ENCODE results near the gene ADPRS.

ADPRS gene

DNA sequence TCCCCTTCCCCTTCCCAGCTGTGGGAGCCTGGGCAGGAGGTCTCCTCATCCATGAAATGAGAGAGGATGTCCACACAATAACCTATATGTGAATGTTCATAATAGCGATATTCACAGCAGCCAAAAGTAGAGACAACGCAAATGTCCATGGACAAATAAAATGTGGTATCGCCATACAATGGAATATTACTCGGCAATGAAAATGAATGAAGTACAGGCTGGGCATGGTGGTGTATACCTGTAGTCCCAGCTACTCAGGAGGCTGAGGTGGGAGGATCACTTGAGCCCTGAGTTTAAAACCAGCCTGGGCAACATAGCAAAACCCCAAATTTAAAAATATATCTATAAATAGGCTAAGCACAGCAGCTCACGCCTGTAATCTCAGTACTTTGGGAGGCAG is 12.9 kb downstream of the ADPRS start:
- TF ChIP-seq, protein P1, sequence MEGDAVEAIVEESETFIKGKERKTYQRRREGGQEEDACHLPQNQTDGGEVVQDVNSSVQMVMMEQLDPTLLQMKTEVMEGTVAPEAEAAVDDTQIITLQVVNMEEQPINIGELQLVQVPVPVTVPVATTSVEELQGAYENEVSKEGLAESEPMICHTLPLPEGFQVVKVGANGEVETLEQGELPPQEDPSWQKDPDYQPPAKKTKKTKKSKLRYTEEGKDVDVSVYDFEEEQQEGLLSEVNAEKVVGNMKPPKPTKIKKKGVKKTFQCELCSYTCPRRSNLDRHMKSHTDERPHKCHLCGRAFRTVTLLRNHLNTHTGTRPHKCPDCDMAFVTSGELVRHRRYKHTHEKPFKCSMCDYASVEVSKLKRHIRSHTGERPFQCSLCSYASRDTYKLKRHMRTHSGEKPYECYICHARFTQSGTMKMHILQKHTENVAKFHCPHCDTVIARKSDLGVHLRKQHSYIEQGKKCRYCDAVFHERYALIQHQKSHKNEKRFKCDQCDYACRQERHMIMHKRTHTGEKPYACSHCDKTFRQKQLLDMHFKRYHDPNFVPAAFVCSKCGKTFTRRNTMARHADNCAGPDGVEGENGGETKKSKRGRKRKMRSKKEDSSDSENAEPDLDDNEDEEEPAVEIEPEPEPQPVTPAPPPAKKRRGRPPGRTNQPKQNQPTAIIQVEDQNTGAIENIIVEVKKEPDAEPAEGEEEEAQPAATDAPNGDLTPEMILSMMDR (conservative IDR thresholded peaks at IDR 0.05; ENCODE audit: low read depth) = no peak
- CTCF ChIA-PET = interaction anchor here (1.3 kb wide), 1 partner anchor 48 kb away, joined by 3 read pairs; the partner anchor contains the start of gene TRAPPC3
- POLR2A ChIA-PET (ENCODE audit: low non-redundant PET) = interaction anchor here (0.6 to 0.8 kb wide), 2 partner anchors 62 to 93 kb away, joined by 5 to 9 read pairs; no protein-coding TSS in a partner anchor
- DNase-seq (ENCODE audit: low spot score) = no peak
- no peak overlapping the region for H3K27ac ChIP-seq

DNA sequence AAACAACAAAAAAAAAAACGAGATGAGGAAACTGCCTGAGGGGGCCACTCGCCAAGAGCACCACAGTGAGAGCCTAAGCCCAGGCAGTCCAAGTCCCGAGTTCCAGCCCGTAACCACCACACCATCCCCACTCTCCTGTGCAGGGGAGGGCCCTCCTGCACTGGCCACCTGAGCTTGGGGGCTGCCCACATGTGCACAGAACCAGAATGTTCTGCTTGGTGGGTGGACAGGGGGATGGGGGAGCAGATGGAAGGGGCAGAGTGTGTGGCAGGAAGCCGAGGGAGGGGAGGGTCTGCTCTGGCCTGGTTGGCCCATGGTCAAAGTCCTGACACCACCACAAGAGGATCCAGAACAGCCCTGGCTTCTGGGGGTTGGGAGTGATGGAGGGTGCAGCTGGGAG is 17.6 kb downstream of the ADPRS start:
- DNase-seq (ENCODE audit: low spot score) = no peak
- no peak overlapping the region; the same call in 1 of the 2 replicates for H3K27ac ChIP-seq
- TF ChIP-seq, protein P1 (conservative IDR thresholded peaks at IDR 0.05; ENCODE audit: low read depth) = no peak
- POLR2A ChIA-PET (ENCODE audit: low non-redundant PET) = no interaction called here
- CTCF ChIA-PET = interaction anchor here (0.6 kb wide), 1 partner anchor 171 kb away, joined by 3 read pairs; no protein-coding TSS in a partner anchor

DNA sequence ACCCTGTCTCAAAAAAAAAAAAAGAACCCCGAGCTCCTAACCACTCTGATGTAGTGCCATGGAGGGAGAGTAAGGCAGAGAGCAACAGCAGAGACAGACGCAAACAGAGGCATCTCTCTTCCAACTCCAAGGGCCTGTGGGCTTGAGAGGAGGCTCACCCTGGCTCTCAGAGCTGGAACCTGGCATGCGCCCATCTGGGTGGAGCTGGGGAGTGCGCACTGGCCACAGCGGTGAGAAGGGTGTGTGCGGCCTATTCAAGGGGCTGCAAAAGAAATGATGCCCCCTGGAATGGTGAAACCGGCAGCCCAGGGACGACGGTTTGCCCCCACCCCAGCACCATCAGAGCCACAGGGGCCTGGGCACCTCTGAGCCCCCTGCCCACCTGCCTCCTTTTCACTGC is 18.7 kb downstream of the ADPRS start:
- no peak for DNase-seq (ENCODE audit: low spot score)
- H3K27ac ChIP-seq = no peak overlapping the region
- ChIA-PET POLR2A (ENCODE audit: low non-redundant PET) (no interaction called here), CTCF (interaction anchor here (1.1 kb wide), 1 partner anchor 10 kb away, joined by 3 read pairs; no protein-coding TSS in a partner anchor)
- TF ChIP-seq, protein P1 (conservative IDR thresholded peaks at IDR 0.05; ENCODE audit: low read depth) = no peak

DNA sequence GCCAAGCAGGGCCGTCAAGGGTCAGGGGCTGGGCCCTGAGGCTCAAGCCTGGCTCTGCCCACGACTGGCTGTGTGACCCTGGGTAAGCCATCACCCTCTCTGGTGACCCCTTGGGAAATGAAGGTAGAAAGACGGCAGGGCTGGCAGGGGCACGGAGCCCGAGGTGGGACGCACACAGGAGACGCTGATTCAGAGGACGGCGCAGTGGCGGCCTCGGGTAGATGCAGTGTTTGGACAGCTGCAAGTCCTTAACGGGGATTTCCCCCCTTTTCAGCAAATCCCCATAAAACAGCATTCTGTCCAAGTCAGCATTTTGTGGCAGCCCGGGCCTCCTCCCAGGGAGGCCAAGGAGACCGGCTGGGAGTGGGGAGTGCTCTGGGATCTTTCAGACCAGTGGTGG is 19.6 kb downstream of the ADPRS start:
- CTCF ChIA-PET = interaction anchor here (0.7 kb wide), 1 partner anchor 27 kb away, joined by 6 read pairs; no protein-coding TSS in a partner anchor
- TF ChIP-seq, protein P1 (conservative IDR thresholded peaks at IDR 0.05; ENCODE audit: low read depth) = no peak
- POLR2A ChIA-PET (ENCODE audit: low non-redundant PET) = no interaction called here
- H3K27ac ChIP-seq = peak overlapping the region; percentile 51
- no peak for DNase-seq (ENCODE audit: low spot score)

DNA sequence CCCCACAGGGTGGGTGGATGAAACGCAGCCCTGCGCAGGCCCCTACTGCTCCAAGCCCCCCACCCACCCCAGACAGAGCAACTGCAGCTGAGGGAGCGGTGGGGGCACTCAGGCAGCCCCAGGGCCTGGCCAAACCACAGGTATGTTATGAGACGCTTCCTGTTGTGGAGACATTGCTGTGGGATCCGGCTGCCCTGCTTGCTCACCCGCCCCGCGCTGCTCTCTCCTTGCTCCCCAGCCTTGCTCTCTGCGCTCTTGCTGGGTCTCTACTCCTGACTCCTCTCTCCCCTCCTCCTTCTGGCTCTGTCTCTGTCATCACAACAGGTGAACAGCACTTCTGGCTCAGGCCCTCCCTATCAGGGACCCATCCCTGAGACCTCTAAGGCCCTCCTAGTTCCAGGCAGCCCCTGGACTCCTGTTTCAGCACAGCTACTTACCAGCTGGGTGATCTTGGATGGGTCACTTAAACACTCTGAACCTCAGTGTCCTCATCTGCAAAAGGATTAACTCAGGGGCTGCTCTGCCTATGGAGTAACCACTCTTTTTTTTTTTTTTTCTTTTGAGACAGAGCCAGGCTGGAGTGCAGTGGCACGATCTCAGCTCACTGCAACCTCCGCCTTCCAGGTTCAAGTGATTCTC is 20.5 kb downstream of the ADPRS start:
- ChIA-PET POLR2A (ENCODE audit: low non-redundant PET) (interaction anchor here (0.6 kb wide), 1 partner anchor 26 kb away, joined by 7 read pairs; no protein-coding TSS in a partner anchor), CTCF (interaction anchor here (0.6 to 0.7 kb wide), 2 partner anchors 26 to 1189 kb away, joined by 5 to 6 read pairs; no protein-coding TSS in a partner anchor)
- peak overlapping the region; percentile 51 for H3K27ac ChIP-seq
- DNase-seq (ENCODE audit: low spot score) = peak; percentile 67
- TF ChIP-seq, protein P1 (conservative IDR thresholded peaks at IDR 0.05; ENCODE audit: low read depth) = no peak

DNA sequence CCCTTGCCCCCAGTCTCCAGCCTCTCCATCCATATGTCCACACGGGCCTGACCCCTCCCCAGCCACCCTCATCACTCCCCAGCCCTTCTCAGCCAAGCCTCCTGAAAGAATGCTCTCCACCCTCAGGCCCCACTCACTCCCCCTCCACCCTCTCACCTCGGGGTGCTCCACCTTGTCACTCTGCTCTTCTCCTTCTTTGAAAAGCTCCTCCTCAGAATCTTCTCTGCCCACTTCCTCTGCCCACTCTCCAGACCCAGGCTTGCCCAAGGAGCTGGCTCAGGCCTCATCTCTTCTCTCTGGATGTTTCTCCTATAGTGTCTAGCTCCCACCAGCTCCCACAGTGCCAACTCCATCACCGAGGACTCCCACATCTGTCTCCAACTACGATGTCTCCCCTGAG is 22.5 kb downstream of the ADPRS start:
- ChIA-PET CTCF (no interaction called here), POLR2A (ENCODE audit: low non-redundant PET) (no interaction called here)
- no peak for DNase-seq (ENCODE audit: low spot score)
- H3K27ac ChIP-seq = no peak overlapping the region
- TF ChIP-seq, protein P1 (conservative IDR thresholded peaks at IDR 0.05; ENCODE audit: low read depth) = no peak
